Liver (tissue), 9 donors: ENCODE results near the gene SLC25A26. TPM values are rescaled to one million over a fixed set of nuclear protein-coding genes. Genes with fewer than 3 reads are reported as not detected.

Experiments used
- DNase-seq: peaks from one replicate; pipeline ENCODE4 v3.0.0-alpha.2; 2017; ENCODE audit warnings: low spot score
- H3K27ac ChIP-seq, 2 donors: one replicate each; pipeline ENCODE4 v1.7.0; 2013; ENCODE audit warnings: inconsistent platforms in 2 of 2, low read length in 2 of 2, control low read depth in 1 of 2, low read depth in 1 of 2, mild to moderate bottlenecking in 1 of 2
- H3K27me3 ChIP-seq, 4 donors: one replicate each; pipeline versions ENCODE4 v1.6.1 to v1.7.0; 2013; ENCODE audit warnings: low read length in 3 of 4, inconsistent platforms in 1 of 4, mild to moderate bottlenecking in 1 of 4, moderate library complexity in 1 of 4; ENCODE audit not compliant: control insufficient read depth in 4 of 4, insufficient read depth in 4 of 4
- H3K36me3 ChIP-seq, 4 donors: one replicate each; pipeline versions ENCODE4 v1.6.1 to v1.7.0; 2013; ENCODE audit warnings: low read length in 3 of 4, mild to moderate bottlenecking in 3 of 4, low read depth in 1 of 4, moderate library complexity in 1 of 4; ENCODE audit not compliant: control insufficient read depth in 4 of 4, insufficient read depth in 3 of 4
- H3K4me1 ChIP-seq, 4 donors: one replicate each; pipeline versions ENCODE4 v1.6.1 to v1.7.0; 2013; ENCODE audit warnings: low read length in 3 of 4, mild to moderate bottlenecking in 3 of 4, moderate library complexity in 1 of 4; ENCODE audit not compliant: control insufficient read depth in 4 of 4, insufficient read depth in 4 of 4
- H3K4me3 ChIP-seq, 3 donors: one replicate each; pipeline versions ENCODE4 v1.6.1 to v1.7.0; 2013; ENCODE audit warnings: low read length in 3 of 3, control low read depth in 1 of 3, low read depth in 1 of 3, mild to moderate bottlenecking in 1 of 3
- H3K9ac ChIP-seq, 2 donors: one replicate each; pipeline ENCODE4 v1.7.0; 2013; ENCODE audit warnings: low read length in 2 of 2, mild to moderate bottlenecking in 2 of 2, moderate library complexity in 2 of 2, control low read depth in 1 of 2, low read depth in 1 of 2
- H3K9me3 ChIP-seq, 4 donors: one replicate each; pipeline versions ENCODE4 v1.6.1 to v1.7.0; 2013; ENCODE audit warnings: low read length in 3 of 4; ENCODE audit not compliant: control insufficient read depth in 4 of 4
- FOXA1 ChIP-seq: IDR thresholded peaks from 2 replicates; pipeline ENCODE4 v1.6.1; 2016; ENCODE audit warnings: antibody characterized with exemption
- FOXA2 ChIP-seq: IDR thresholded peaks from 2 replicates; pipeline ENCODE4 v1.6.1; 2016; ENCODE audit warnings: antibody characterized with exemption
- GABPA ChIP-seq, 2 donors: IDR thresholded peaks in 1 of 2; conservative IDR thresholded peaks in 1 of 2; 2 replicates each; pipeline ENCODE4 v1.6.1; 2016; ENCODE audit warnings: antibody characterized with exemption in 2 of 2, mild to moderate bottlenecking in 1 of 2, moderate library complexity in 1 of 2
- HNF4A ChIP-seq, 2 donors: conservative IDR thresholded peaks; 2 replicates each; pipeline ENCODE4 v1.6.1; 2016; ENCODE audit warnings: antibody characterized with exemption in 2 of 2, mild to moderate bottlenecking in 2 of 2
- HNF4G ChIP-seq: IDR thresholded peaks from 2 replicates; pipeline ENCODE4 v1.6.1; 2016; ENCODE audit warnings: antibody characterized with exemption
- JUND ChIP-seq, 2 donors: IDR thresholded peaks; 2 replicates each; pipeline ENCODE4 v1.6.1; 2016; ENCODE audit warnings: antibody characterized with exemption in 2 of 2
- NR2F2 ChIP-seq: IDR thresholded peaks from 2 replicates; pipeline ENCODE4 v1.6.1; 2016; ENCODE audit warnings: antibody characterized with exemption
- RAD21 ChIP-seq, 2 donors: IDR thresholded peaks; 2 replicates each; pipeline ENCODE4 v1.6.1; 2016; ENCODE audit warnings: antibody characterized with exemption in 2 of 2, mild to moderate bottlenecking in 2 of 2
- RXRA ChIP-seq, 2 donors: IDR thresholded peaks; 2 replicates each; pipeline ENCODE4 v1.6.1; 2017 to 2018; ENCODE audit warnings: antibody characterized with exemption in 2 of 2, mild to moderate bottlenecking in 1 of 2
- SP1 ChIP-seq: IDR thresholded peaks from 2 replicates; pipeline ENCODE4 v1.6.1; 2018; ENCODE audit warnings: antibody characterized with exemption, mild to moderate bottlenecking
- TAF1 ChIP-seq: conservative IDR thresholded peaks from 2 replicates; pipeline ENCODE4 v1.6.1; 2016; ENCODE audit warnings: antibody characterized with exemption, mild to moderate bottlenecking
- YY1 ChIP-seq: IDR thresholded peaks from 2 replicates; pipeline ENCODE4 v1.6.1; 2016; ENCODE audit warnings: antibody characterized with exemption, mild to moderate bottlenecking
- WGBS: extraction: QIAGEN DNeasy Blood & Tissue Kit; methylation state at CpG from one replicate; pipeline ENCODE4 v1.1.7; 2013; 5-methylcytosine and 5-hydroxymethylcytosine counted together
- polyA plus RNA-seq, 2 donors: library from polyadenylated mRNA; stranded (reverse) in 1 of 2; unstranded in 1 of 2; fragments of 200-250 nt in 1 of 2; fragments of >200 nt in 1 of 2; fragmentation: Nextera tagmentation in 1 of 2; extraction: Ambion mirVana in 1 of 2; gene quantifications; one replicate each; pipeline versions ENCODE4 v1.2.1 to v1.2.3, GENCODE V29; 2013 to 2015
- total RNA-seq, 2 donors: library from RNA; depleted of rRNA; stranded (reverse); fragments of >200 nt; gene quantifications; one replicate each; pipeline ENCODE4 v1.2.3, GENCODE V29; 2014
- TF ChIP-seq, protein P1 (sequence below): IDR thresholded peaks from 2 replicates; pipeline ENCODE4 v1.6.1; 2016; ENCODE audit warnings: antibody characterized with exemption
- TF ChIP-seq, protein P2 (sequence below): fragments of 150-350 bp; IDR thresholded peaks from 2 replicates; pipeline ENCODE4 v1.5.1; 2017; ENCODE audit warnings: improper control_type of control experiment, low read depth, low read length; ENCODE audit not compliant: missing input control
- TF ChIP-seq, protein P3 (sequence below): IDR thresholded peaks from 2 replicates; pipeline ENCODE4 v1.6.1; 2016; ENCODE audit warnings: antibody characterized with exemption
- donor health status: healthy.
- donor health status: healthy.
- donor health status: healthy.
- donor health status: healthy.
- donor health status: healthy.

SLC25A26 gene
- total and polyA plus RNA-seq, 4 donors, result 9.9 to 21.6 (median 12.8) TPM

DNA sequence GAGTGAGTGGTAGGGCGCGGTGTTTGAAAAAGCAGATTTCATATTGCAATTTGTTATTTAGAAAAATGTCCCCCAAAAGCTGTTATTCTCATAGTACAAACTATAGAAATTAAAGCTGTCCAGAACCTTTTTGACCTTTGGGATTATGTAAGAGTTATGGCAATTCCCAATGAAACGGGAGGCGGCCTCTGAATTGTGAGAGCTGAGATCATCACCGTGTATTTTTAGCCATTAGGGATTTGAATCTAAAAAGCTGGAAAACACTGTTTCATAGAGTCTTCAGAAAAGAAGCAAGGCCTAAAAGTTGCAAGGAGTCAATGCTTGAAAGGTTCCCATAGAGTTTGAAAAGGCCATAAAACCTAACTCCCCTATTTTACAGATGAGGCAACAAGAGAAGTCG is 38.6 kb upstream of the SLC25A26 start:
- H3K4me3 ChIP-seq, result no peak overlapping the region
- no peak for DNase-seq
- H3K9me3 ChIP-seq, result no peaks in the 10 kb centered on the region
- TF ChIP-seq RXRA (IDR thresholded peaks at IDR 0.05), result no peak
- no peaks in the 10 kb centered on the region for H3K4me1 ChIP-seq
- H3K9ac ChIP-seq, result no peak overlapping the region
- H3K36me3 ChIP-seq, result no peaks in the 10 kb centered on the region
- no peaks in the 10 kb centered on the region for H3K27me3 ChIP-seq
- WGBS, result 96% methylated on average over 6 of the region's 6 CpGs
- H3K27ac ChIP-seq, result no peak overlapping the region

DNA sequence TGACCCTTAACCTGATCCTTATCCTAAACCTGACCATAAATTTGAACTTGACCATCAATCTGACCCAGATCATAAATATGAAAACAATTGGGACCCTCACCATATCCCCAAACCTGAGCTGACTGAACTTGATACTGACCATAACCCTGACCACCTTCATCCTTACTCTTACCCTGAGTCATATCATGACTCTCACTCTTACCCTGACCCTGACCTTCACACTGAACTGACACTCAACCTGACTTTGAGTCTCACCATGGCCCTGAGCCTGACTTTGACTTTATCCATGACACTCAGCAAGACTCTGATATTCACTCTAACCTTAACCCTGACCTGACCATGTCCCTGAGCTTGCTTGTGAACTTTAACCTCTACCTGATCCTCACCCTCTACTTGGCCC is 34.3 kb upstream of the SLC25A26 start:
- H3K9ac ChIP-seq, result no peak overlapping the region
- no peaks in the 10 kb centered on the region for H3K27me3 ChIP-seq
- no peak overlapping the region for H3K4me3 ChIP-seq
- H3K36me3 ChIP-seq, result no peaks in the 10 kb centered on the region
- no peak overlapping the region for H3K27ac ChIP-seq
- H3K4me1 ChIP-seq, result no peaks in the 10 kb centered on the region
- no peaks in the 10 kb centered on the region for H3K9me3 ChIP-seq
- DNase-seq, result no peak
- no peak for TF ChIP-seq YY1
- TF ChIP-seq, protein P1, sequence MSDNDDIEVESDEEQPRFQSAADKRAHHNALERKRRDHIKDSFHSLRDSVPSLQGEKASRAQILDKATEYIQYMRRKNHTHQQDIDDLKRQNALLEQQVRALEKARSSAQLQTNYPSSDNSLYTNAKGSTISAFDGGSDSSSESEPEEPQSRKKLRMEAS, result no peak
- no peak for TF ChIP-seq HNF4A (conservative IDR thresholded peaks at IDR 0.05)
- no peak for TF ChIP-seq SP1

DNA sequence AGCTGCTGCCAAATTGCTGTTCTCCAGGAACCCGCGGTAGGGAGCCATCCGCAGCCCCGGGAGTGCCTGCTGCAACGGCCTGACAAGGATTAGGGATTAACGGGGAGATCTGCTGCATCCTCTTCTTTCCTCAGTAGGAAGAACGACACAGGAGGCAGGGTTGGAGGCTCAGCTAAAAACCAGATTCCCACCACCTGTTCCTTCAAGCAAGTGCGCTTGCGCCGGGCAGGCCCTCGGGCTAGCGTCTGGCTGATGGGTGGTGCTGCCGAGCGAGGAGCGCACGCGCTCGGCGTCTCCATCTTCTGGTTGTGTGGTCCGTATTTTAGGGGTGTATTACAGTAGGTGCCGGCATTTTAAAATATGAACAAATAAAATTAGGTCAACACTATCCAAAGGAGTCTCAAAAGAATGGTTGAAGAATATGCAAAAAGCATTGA is 25.4 kb upstream of the SLC25A26 start:
- Histone ChIP-seq H3K4me1 (peaks cover 0 to 9% (median 5%) of the 10 kb centered on the region in 4 donors), H3K9me3 (no peaks in the 10 kb centered on the region), H3K27me3 (no peaks in the 10 kb centered on the region), H3K9ac (no peak overlapping the region), H3K27ac (no peak overlapping the region), H3K4me3 (peak overlapping the region in 2 of 3 donors; percentile 34 to 55), H3K36me3 (no peaks in the 10 kb centered on the region)
- 14% methylated on average over 21 of the region's 21 CpGs for WGBS
- TF ChIP-seq RAD21 (IDR thresholded peaks at IDR 0.05) (peak in 1 of 2 donors; percentile 29), FOXA2 (no peak), SP1 (no peak), HNF4G (no peak), FOXA1 (no peak), NR2F2 (no peak)
- TF ChIP-seq, protein P1, result no peak
- TF ChIP-seq, protein P2, sequence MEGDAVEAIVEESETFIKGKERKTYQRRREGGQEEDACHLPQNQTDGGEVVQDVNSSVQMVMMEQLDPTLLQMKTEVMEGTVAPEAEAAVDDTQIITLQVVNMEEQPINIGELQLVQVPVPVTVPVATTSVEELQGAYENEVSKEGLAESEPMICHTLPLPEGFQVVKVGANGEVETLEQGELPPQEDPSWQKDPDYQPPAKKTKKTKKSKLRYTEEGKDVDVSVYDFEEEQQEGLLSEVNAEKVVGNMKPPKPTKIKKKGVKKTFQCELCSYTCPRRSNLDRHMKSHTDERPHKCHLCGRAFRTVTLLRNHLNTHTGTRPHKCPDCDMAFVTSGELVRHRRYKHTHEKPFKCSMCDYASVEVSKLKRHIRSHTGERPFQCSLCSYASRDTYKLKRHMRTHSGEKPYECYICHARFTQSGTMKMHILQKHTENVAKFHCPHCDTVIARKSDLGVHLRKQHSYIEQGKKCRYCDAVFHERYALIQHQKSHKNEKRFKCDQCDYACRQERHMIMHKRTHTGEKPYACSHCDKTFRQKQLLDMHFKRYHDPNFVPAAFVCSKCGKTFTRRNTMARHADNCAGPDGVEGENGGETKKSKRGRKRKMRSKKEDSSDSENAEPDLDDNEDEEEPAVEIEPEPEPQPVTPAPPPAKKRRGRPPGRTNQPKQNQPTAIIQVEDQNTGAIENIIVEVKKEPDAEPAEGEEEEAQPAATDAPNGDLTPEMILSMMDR, result no peak
- DNase-seq, result no peak

DNA sequence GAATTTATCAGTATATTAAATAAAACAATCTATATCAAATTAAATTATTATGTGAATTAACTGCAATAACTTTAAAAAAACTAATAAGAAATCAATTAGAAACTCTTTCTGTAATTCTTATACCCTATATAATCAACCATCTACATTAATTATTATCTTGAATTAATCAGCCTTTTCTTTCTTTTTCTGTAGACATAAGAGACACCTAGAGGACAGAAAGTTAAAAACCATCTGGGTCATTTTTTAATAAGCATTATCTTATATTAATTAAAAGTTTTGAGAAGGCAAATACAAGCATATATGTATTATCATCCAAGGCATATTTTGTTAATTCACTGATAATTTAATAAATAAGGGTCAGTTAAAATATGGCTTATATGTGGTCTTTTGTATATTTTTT is 24.2 kb upstream of the SLC25A26 start:
- DNase-seq, result no peak
- Histone ChIP-seq H3K9ac (no peak overlapping the region), H3K9me3 (no peaks in the 10 kb centered on the region), H3K36me3 (no peaks in the 10 kb centered on the region), H3K27ac (no peak overlapping the region), H3K4me3 (no peak overlapping the region), H3K27me3 (no peaks in the 10 kb centered on the region), H3K4me1 (peaks cover 0 to 9% (median 5%) of the 10 kb centered on the region in 4 donors)
- TF ChIP-seq HNF4G (no peak), SP1 (no peak), RAD21 (IDR thresholded peaks at IDR 0.05) (peak; percentile 56 to 66), JUND (IDR thresholded peaks at IDR 0.05) (no peak), RXRA (IDR thresholded peaks at IDR 0.05) (no peak), YY1 (no peak), TAF1 (no peak), FOXA2 (no peak), GABPA (IDR thresholded peaks at IDR 0.05 in 1 of 2, conservative IDR thresholded peaks at IDR 0.05 in 1 of 2) (no peak)
- TF ChIP-seq, protein P2, result peak; percentile 5
- TF ChIP-seq, protein P3, sequence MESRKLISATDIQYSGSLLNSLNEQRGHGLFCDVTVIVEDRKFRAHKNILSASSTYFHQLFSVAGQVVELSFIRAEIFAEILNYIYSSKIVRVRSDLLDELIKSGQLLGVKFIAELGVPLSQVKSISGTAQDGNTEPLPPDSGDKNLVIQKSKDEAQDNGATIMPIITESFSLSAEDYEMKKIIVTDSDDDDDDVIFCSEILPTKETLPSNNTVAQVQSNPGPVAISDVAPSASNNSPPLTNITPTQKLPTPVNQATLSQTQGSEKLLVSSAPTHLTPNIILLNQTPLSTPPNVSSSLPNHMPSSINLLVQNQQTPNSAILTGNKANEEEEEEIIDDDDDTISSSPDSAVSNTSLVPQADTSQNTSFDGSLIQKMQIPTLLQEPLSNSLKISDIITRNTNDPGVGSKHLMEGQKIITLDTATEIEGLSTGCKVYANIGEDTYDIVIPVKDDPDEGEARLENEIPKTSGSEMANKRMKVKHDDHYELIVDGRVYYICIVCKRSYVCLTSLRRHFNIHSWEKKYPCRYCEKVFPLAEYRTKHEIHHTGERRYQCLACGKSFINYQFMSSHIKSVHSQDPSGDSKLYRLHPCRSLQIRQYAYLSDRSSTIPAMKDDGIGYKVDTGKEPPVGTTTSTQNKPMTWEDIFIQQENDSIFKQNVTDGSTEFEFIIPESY, result no peak
